HCT116 (cell line): Measurements from ENCODE around the gene ZFP1. TPM values are rescaled to one million over a fixed set of nuclear protein-coding genes. Genes with fewer than 3 reads are reported as not detected.

ENCODE experiments used
- ATAC-seq: fragments of 200-7000 bp; cut with Tn5 transposase; 2 replicates; pipeline ENCODE4 v1.9.1; 2020; ENCODE audit warnings: mild to moderate bottlenecking, moderate library complexity
- BruUV-seq: library from RNA; stranded (reverse); fragments of 400-500 nt; replicated peaks from 2 replicates; lab custom pipeline; 2021; lab: Mats Ljungman, UMichigan
- CTCF ChIA-PET: fragments of 300-600 bp; sonication (Branson Sonifier 250); formaldehyde crosslinking; loops from one replicate; lab custom pipeline; 2021; ENCODE audit warnings: antibody characterized with exemption; lab: Charles Lee
- POLR2A ChIA-PET: fragments of 300-600, 350-600 bp; sonication (Branson Sonifier 250); formaldehyde crosslinking; loops from one replicate; lab custom pipeline; 2021; ENCODE audit warnings: antibody characterized with exemption; lab: Charles Lee
- RAD21 ChIA-PET, 2 experiments: fragments of 300-600 bp; sonication (Branson Sonifier 250); formaldehyde crosslinking; loops; one replicate each; lab custom pipeline; 2023; ENCODE audit warnings: low total read pairs in 2 of 2; ENCODE audit not compliant: uncharacterized antibody in 2 of 2, unreplicated experiment in 2 of 2, low non-redundant PET in 1 of 2; lab: Charles Lee
- DNase-seq: peaks from one replicate; pipeline ENCODE4 v3.0.0-alpha.2; 2010; ENCODE audit warnings: low read depth, low spot score
- H2AFZ ChIP-seq: fragments of 200-600 bp; shearing (Covaris generic), sonication (generic); 2 replicates; pipeline ENCODE4 v1.6.1; 2017; ENCODE audit warnings: low read depth, mixed run types, mixed read lengths, antibody characterized with exemption, low read length; ENCODE audit not compliant: poor library complexity, severe bottlenecking
- H3K27ac ChIP-seq: 2 replicates; pipeline ENCODE4 v1.5.1; 2012; ENCODE audit warnings: low read depth, low read length
- H3K27me3 ChIP-seq: fragments of 200-600 bp; sonication (generic); 2 replicates; pipeline ENCODE4 v1.6.1; 2016; ENCODE audit warnings: mixed run types, low read length, mixed read lengths; ENCODE audit not compliant: insufficient read depth
- H3K36me3 ChIP-seq, 2 experiments: fragments of 200-500 bp in 1 of 2; fragments of 200-600 bp in 1 of 2; sonication (Bioruptor generic) in 1 of 2; sonication (generic) in 1 of 2; 2 replicates each; pipeline versions ENCODE4 v1.5.1 to v1.6.1; 2014 to 2016; ENCODE audit warnings: low read length in 2 of 2, inconsistent platforms in 1 of 2, mixed read lengths in 1 of 2, mixed run types in 1 of 2; ENCODE audit not compliant: insufficient read depth in 2 of 2, control insufficient read depth in 1 of 2
- H3K4me1 ChIP-seq, 2 experiments: fragments of 200-600 bp in 1 of 2; sonication (generic) in 1 of 2; 2 replicates each; pipeline versions ENCODE4 v1.5.1 to v1.6.1; 2012 to 2017; ENCODE audit warnings: low read length in 2 of 2, inconsistent platforms in 1 of 2, mild to moderate bottlenecking in 1 of 2, mixed read lengths in 1 of 2, mixed run types in 1 of 2, moderate library complexity in 1 of 2; ENCODE audit not compliant: insufficient read depth in 2 of 2, control insufficient read depth in 1 of 2
- H3K4me2 ChIP-seq: fragments of 200-600 bp; sonication (generic); 2 replicates; pipeline ENCODE4 v1.6.1; 2017; ENCODE audit warnings: mixed run types, low read length, mixed read lengths
- H3K4me3 ChIP-seq, 2 experiments: fragments of 200-600 bp in 1 of 2; sonication (generic) in 1 of 2; replicated peaks in 1 of 2; 2 replicates each; pipeline ENCODE4 v1.5.1; 2011 to 2016; ENCODE audit warnings: low read length in 2 of 2, control low read depth in 1 of 2, low read depth in 1 of 2, mild to moderate bottlenecking in 1 of 2, mixed read lengths in 1 of 2, mixed run types in 1 of 2
- H3K79me2 ChIP-seq: fragments of 200-600 bp; sonication (generic); 2 replicates; pipeline ENCODE4 v1.6.1; 2017; ENCODE audit warnings: mild to moderate bottlenecking, mixed run types, low read length, moderate library complexity, mixed read lengths; ENCODE audit not compliant: insufficient read depth
- H3K9ac ChIP-seq: fragments of 200-600 bp; sonication (generic); 2 replicates; pipeline ENCODE4 v1.6.1; 2016; ENCODE audit warnings: low read length, mixed read lengths
- H3K9me2 ChIP-seq: fragments of 200-600 bp; sonication (generic), shearing (Covaris generic); 2 replicates; pipeline ENCODE4 v1.6.1; 2017; ENCODE audit warnings: mixed run types, mild to moderate bottlenecking, moderate library complexity; ENCODE audit not compliant: insufficient read depth
- H3K9me3 ChIP-seq, 2 experiments: fragments of 200-500 bp in 1 of 2; fragments of 200-600 bp in 1 of 2; sonication (Bioruptor generic) in 1 of 2; sonication (generic) in 1 of 2; 2 replicates each; pipeline ENCODE4 v1.6.1; 2014 to 2017; ENCODE audit warnings: low read length in 2 of 2, mixed read lengths in 2 of 2, inconsistent platforms in 1 of 2, low read depth in 1 of 2, mild to moderate bottlenecking in 1 of 2, mixed run types in 1 of 2, moderate library complexity in 1 of 2; ENCODE audit not compliant: control insufficient read depth in 1 of 2, insufficient read depth in 1 of 2
- H4K20me1 ChIP-seq: fragments of 200-600 bp; sonication (generic), shearing (Covaris generic); 2 replicates; pipeline ENCODE4 v1.6.1; 2017; ENCODE audit warnings: mixed run types, mild to moderate bottlenecking, moderate library complexity; ENCODE audit not compliant: insufficient read depth
- ATF3 ChIP-seq: IDR thresholded peaks from 2 replicates; pipeline ENCODE4 v1.6.1; 2012
- CBX3 ChIP-seq: IDR thresholded peaks from 2 replicates; pipeline ENCODE4 v1.6.1; 2012; ENCODE audit warnings: low read depth
- CTCF ChIP-seq, 3 experiments: fragments of 200-600 bp in 1 of 3; sonication (generic) in 1 of 3; IDR thresholded peaks in 2 of 3; conservative IDR thresholded peaks in 1 of 3; 2 replicates each; pipeline ENCODE4 v1.5.1; 2012 to 2017; ENCODE audit warnings: low read depth in 2 of 3, low read length in 2 of 3, antibody characterized with exemption in 1 of 3, borderline replicate concordance in 1 of 3, control low read depth in 1 of 3, mild to moderate bottlenecking in 1 of 3, mixed read lengths in 1 of 3, mixed run types in 1 of 3, moderate library complexity in 1 of 3; ENCODE audit not compliant: insufficient read depth in 1 of 3
- EGR1 ChIP-seq: IDR thresholded peaks from 2 replicates; pipeline ENCODE4 v1.6.1; 2012; ENCODE audit warnings: low read depth
- ELF1 ChIP-seq: IDR thresholded peaks from 2 replicates; pipeline ENCODE4 v1.6.1; 2012; ENCODE audit warnings: low read depth, borderline replicate concordance
- EZH2 ChIP-seq: fragments of 200-600 bp; sonication (generic); IDR thresholded peaks from 2 replicates; pipeline ENCODE4 v1.6.1; 2017; ENCODE audit warnings: antibody characterized with exemption, mixed run types
- FOSL1 ChIP-seq: IDR thresholded peaks from 2 replicates; pipeline ENCODE4 v1.6.1; 2012; ENCODE audit warnings: low read depth
- REST ChIP-seq: IDR thresholded peaks from 2 replicates; pipeline ENCODE4 v1.6.1; 2012; ENCODE audit warnings: low read depth
- SIN3A ChIP-seq: IDR thresholded peaks from 2 replicates; pipeline ENCODE4 v1.6.1; 2012; ENCODE audit warnings: low read depth
- SP1 ChIP-seq: IDR thresholded peaks from 2 replicates; pipeline ENCODE4 v1.6.1; 2012; ENCODE audit warnings: low read depth
- TCF7L2 ChIP-seq: IDR thresholded peaks from 2 replicates; pipeline ENCODE4 v1.7.0; 2011; ENCODE audit warnings: borderline replicate concordance, inconsistent platforms; ENCODE audit not compliant: insufficient read depth, insufficient read length; ENCODE audit errors: extremely low read depth
- ZBTB33 ChIP-seq: IDR thresholded peaks from 2 replicates; pipeline ENCODE4 v1.6.1; 2011; ENCODE audit warnings: mild to moderate bottlenecking, low read length, moderate library complexity; ENCODE audit not compliant: insufficient replicate concordance; ENCODE audit errors: extremely low read depth
- ZFX ChIP-seq: fragments of 450-650 bp; IDR thresholded peaks from 2 replicates; pipeline ENCODE4 v1.6.1; 2017
- intact Hi-C: fragments of 100-400 bp; cut with micrococcal nuclease; formaldehyde crosslinking; loops from 2 replicates; pipeline ENCODE4 v1.10.0; 2022
- total RNA-seq: library from RNA; stranded (reverse); gene quantifications from one replicate; pipeline ENCODE4 v1.2.1, GENCODE V29; 2021; ENCODE audit not compliant: unreplicated experiment

The ZFP1 gene
- total RNA-seq, 1 experiment from 2014 or later, result 12.8 TPM

GRCh38 chr16:75175074-75175473, 26.8 kb downstream of the ZFP1 start:
- no peak overlapping the region for H2AFZ ChIP-seq
- no peaks in the 10 kb centered on the region for H4K20me1 ChIP-seq
- H3K79me2 ChIP-seq, result no peaks in the 10 kb centered on the region
- DNase-seq (no peak), ATAC-seq (no peak)
- peaks cover 27 to 39% of the 10 kb centered on the region in 2 experiments; a peak in 3 of 4 replicates for H3K9me3 ChIP-seq
- no peak overlapping the region for H3K9ac ChIP-seq
- no peaks in the 10 kb centered on the region for H3K9me2 ChIP-seq
- POLR2A ChIA-PET, result no interaction called here
- TF ChIP-seq SP1 (no peak), ZFX (no peak), TCF7L2 (no peak), CTCF (IDR thresholded peaks at IDR 0.05 in 2 of 3, conservative IDR thresholded peaks at IDR 0.05 in 1 of 3; ENCODE audit: borderline replicate concordance in 1 of 3, insufficient read depth in 1 of 3, low read depth in 2 of 3, low read length in 2 of 3) (no peak), CBX3 (no peak), SIN3A (no peak), ELF1 (no peak), EGR1 (no peak), FOSL1 (no peak), EZH2 (no peak)
- intact Hi-C loops, result no loop called here
- no peak overlapping the region for H3K4me2 ChIP-seq
- peaks cover 0 to 10% of the 10 kb centered on the region in 2 experiments; a peak in 1 of 4 replicates for H3K36me3 ChIP-seq
- H3K4me1 ChIP-seq, result no peaks in the 10 kb centered on the region
- H3K4me3 ChIP-seq, result no peak overlapping the region
- CTCF ChIA-PET, result no interaction called here
- H3K27ac ChIP-seq, result no peak overlapping the region
- no peaks in the 10 kb centered on the region for H3K27me3 ChIP-seq
- no TSS peak for BruUV-seq
- RAD21 ChIA-PET, result no interaction called here

- Histone ChIP-seq H3K9me3 (peaks cover 13 to 31% of the 10 kb centered on the region in 2 experiments; a peak in 3 of 4 replicates), H3K9ac (no peak overlapping the region), H3K4me2 (no peak overlapping the region), H3K79me2 (no peaks in the 10 kb centered on the region), H3K9me2 (no peaks in the 10 kb centered on the region), H2AFZ (no peak overlapping the region), H3K4me3 (no peak overlapping the region), H3K27ac (no peak overlapping the region), H4K20me1 (no peaks in the 10 kb centered on the region), H3K36me3 (no peaks in the 10 kb centered on the region), H3K4me1 (no peaks in the 10 kb centered on the region), H3K27me3 (no peaks in the 10 kb centered on the region)
- CTCF ChIA-PET, result no interaction called here
- ATAC-seq, result no peak
- DNase-seq, result no peak
- no TSS peak for BruUV-seq
- intact Hi-C loops, result no loop called here
- POLR2A ChIA-PET, result no interaction called here
- RAD21 ChIA-PET, result no interaction called here
- TF ChIP-seq ZBTB33 (no peak), ATF3 (no peak), EZH2 (no peak), REST (no peak), ELF1 (no peak), ZFX (no peak)
Measured at GRCh38 chr16:75176926-75177325, 28.6 kb downstream of the ZFP1 start.
